ENCODE results near the gene MARCHF10. TPM values are rescaled to one million over a fixed set of nuclear protein-coding genes. Genes with fewer than 3 reads are reported as not detected.

MARCHF10 gene
- total RNA-seq, 1 donor from 2014 or later, result 0.51 TPM

DNA sequence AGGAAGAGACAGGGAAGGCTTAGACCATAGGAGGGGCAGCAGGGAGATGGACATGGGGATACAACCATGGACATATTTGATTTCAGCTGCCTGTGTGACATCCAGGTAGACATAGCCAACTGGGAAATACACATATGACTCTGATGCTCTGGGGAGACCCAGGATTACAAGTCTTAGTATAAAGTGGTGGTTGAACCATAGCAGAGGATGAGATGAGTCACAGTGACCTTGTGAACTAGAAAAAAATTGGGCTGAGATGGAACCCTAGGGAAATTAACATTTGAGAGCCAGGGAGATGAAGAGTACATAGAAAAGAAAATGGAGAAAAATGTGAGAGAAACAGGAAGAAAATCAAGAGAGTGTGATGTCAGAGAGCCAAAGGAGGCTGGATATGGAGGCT, 10.2 kb downstream of the MARCHF10 start:
- no peaks in the 10 kb centered on the region for H3F3A ChIP-seq (ENCODE audit: low read depth)
- DNase-seq (ENCODE audit: low spot score), result no peak
- Mint-ChIP-seq H3K27me3 (ENCODE audit: insufficient read depth, low read depth) (peaks cover 12% of the 10 kb centered on the region), H3K4me1 (peaks cover 21% of the 10 kb centered on the region), H3K9me3 (peaks cover 11% of the 10 kb centered on the region), H3K36me3 (no peaks in the 10 kb centered on the region), H3K4me3 (no peak overlapping the region), H3K27ac (no peak overlapping the region)
- TF ChIP-seq EZH2 (IDR thresholded peaks at IDR 0.05) (no peak), EZH2phosphoT487 (IDR thresholded peaks at IDR 0.05) (no peak)
- TF ChIP-seq, protein P1, sequence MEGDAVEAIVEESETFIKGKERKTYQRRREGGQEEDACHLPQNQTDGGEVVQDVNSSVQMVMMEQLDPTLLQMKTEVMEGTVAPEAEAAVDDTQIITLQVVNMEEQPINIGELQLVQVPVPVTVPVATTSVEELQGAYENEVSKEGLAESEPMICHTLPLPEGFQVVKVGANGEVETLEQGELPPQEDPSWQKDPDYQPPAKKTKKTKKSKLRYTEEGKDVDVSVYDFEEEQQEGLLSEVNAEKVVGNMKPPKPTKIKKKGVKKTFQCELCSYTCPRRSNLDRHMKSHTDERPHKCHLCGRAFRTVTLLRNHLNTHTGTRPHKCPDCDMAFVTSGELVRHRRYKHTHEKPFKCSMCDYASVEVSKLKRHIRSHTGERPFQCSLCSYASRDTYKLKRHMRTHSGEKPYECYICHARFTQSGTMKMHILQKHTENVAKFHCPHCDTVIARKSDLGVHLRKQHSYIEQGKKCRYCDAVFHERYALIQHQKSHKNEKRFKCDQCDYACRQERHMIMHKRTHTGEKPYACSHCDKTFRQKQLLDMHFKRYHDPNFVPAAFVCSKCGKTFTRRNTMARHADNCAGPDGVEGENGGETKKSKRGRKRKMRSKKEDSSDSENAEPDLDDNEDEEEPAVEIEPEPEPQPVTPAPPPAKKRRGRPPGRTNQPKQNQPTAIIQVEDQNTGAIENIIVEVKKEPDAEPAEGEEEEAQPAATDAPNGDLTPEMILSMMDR (IDR thresholded peaks at IDR 0.05), result no peak
- no peaks in the 10 kb centered on the region for H3K79me2 ChIP-seq (ENCODE audit: low read depth)
- no peaks in the 10 kb centered on the region for H4K20me1 ChIP-seq (ENCODE audit: low read depth)
- H3K9me3 ChIP-seq (ENCODE audit: low read depth), result no peaks in the 10 kb centered on the region
- no peaks in the 10 kb centered on the region for H3K27me3 ChIP-seq
- no peak overlapping the region for H3K9ac ChIP-seq
- no peaks in the 10 kb centered on the region for H3K4me1 ChIP-seq
- H3K4me2 ChIP-seq, result no peak overlapping the region
- H2AFZ ChIP-seq (replicated peaks), result no peak overlapping the region
- H3K27ac ChIP-seq, result no peak overlapping the region
- no peaks in the 10 kb centered on the region for H3K36me3 ChIP-seq
- no peak overlapping the region for H3K4me3 ChIP-seq

- TF ChIP-seq EZH2phosphoT487 (IDR thresholded peaks at IDR 0.05) (no peak), EZH2 (IDR thresholded peaks at IDR 0.05) (no peak)
- TF ChIP-seq, protein P1 (IDR thresholded peaks at IDR 0.05), result no peak
- no peak overlapping the region for H3K4me3 Mint-ChIP-seq
- peaks cover 12% of the 10 kb centered on the region for H3K27me3 Mint-ChIP-seq (ENCODE audit: insufficient read depth, low read depth)
- Histone ChIP-seq H3K4me3 (no peak overlapping the region), H4K20me1 (ENCODE audit: low read depth) (no peaks in the 10 kb centered on the region), H3K4me2 (no peak overlapping the region), H3K79me2 (ENCODE audit: low read depth) (no peaks in the 10 kb centered on the region), H3K27me3 (no peaks in the 10 kb centered on the region), H2AFZ (replicated peaks) (no peak overlapping the region), H3K4me1 (peaks cover 4% of the 10 kb centered on the region), H3K27ac (no peak overlapping the region), H3K36me3 (no peaks in the 10 kb centered on the region), H3K9ac (no peak overlapping the region), H3F3A (ENCODE audit: low read depth) (no peaks in the 10 kb centered on the region), H3K9me3 (ENCODE audit: low read depth) (no peaks in the 10 kb centered on the region)
- DNase-seq (ENCODE audit: low spot score), result no peak
- peaks cover 11% of the 10 kb centered on the region for H3K4me1 Mint-ChIP-seq
- no peak overlapping the region for H3K27ac Mint-ChIP-seq
- no peaks in the 10 kb centered on the region for H3K36me3 Mint-ChIP-seq
- peaks cover 15% of the 10 kb centered on the region for H3K9me3 Mint-ChIP-seq
Observed at GRCh38 chr17:62796291-62796690, 11.8 kb downstream of the MARCHF10 start.

DNA sequence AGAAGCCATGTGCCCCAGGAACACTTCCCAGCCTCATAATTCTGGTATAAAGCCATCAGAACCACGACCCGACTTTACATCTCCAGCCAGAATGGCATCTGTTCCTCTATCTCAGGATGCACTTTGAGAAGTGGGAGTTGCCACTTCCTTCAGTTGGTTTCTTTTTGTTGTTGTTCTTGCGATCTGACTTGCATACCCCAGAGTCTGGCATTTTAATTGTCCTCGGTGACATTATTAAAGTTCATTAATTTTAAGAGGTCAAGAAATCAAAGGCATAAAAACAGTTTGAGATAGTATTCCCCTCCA, 13.5 kb downstream of the MARCHF10 start:
- TF ChIP-seq, protein P1 (IDR thresholded peaks at IDR 0.05), result no peak
- TF ChIP-seq EZH2phosphoT487 (IDR thresholded peaks at IDR 0.05) (no peak), EZH2 (IDR thresholded peaks at IDR 0.05) (no peak)
- Mint-ChIP-seq H3K27me3 (ENCODE audit: insufficient read depth, low read depth) (peaks cover 16% of the 10 kb centered on the region), H3K4me1 (peaks cover 8% of the 10 kb centered on the region), H3K36me3 (no peaks in the 10 kb centered on the region), H3K9me3 (peaks cover 15% of the 10 kb centered on the region), H3K4me3 (no peak overlapping the region), H3K27ac (no peak overlapping the region)
- Histone ChIP-seq H2AFZ (replicated peaks) (no peak overlapping the region), H3K4me2 (no peak overlapping the region), H3K27ac (no peak overlapping the region), H4K20me1 (ENCODE audit: low read depth) (no peaks in the 10 kb centered on the region), H3K27me3 (no peaks in the 10 kb centered on the region), H3K4me1 (peaks cover 5% of the 10 kb centered on the region), H3K79me2 (ENCODE audit: low read depth) (no peaks in the 10 kb centered on the region), H3K36me3 (no peaks in the 10 kb centered on the region), H3F3A (ENCODE audit: low read depth) (no peaks in the 10 kb centered on the region), H3K9ac (no peak overlapping the region), H3K9me3 (ENCODE audit: low read depth) (no peaks in the 10 kb centered on the region), H3K4me3 (no peak overlapping the region)
- DNase-seq (ENCODE audit: low spot score), result no peak

All from neural progenitor cell (in vitro differentiated cells).